ENCODE measurements around the gene PWWP2B. TPM values are rescaled to one million over a fixed set of nuclear protein-coding genes. Genes with fewer than 3 reads are reported as not detected.
A peak's percentile ranks its signal among the peaks of the same experiment; 100 is the strongest.

The PWWP2B gene
- total and polyA plus RNA-seq, 9 of the 15 experiments (the other 6 are each of a cell fraction or from before 2014, with no cell fraction given) = 0.07 to 9.2 (median 1.6) TPM; not detected in 1

DNA sequence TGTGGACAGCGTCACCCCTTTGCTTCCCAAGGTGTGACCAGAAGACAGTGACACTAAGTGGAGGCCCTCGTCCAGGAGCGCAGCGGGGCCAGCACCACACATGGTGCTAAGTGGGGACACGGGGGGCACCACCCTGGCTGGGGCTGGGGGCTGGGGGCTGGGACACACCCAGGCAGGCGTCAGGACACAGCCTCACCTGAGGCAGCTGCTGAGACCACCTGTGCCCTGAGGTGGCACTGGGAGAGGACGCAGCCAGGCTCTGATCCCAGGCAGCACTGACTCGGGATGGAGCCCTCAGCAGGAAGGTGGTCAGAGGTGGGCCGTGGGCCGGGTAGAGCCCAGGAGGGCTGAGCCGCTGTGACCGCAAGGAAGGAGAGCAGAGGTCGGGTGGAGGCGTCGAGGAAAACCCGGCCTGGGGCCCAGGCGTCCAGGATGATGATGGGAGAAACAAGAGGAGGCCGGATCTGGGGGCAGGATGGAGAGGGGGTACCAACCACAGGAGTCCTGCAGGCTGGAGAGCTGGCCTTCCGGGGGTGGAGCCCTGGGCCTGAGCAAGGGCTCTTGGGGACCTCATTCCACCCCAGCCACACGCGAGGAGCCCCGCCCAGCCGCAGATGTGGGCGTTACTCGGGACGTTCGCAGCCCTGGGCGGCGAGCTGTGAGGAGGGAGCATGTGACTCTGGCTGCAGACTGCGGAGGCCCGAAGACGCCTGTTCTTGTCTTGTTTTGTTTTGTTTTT lies 42.5 kb upstream of the PWWP2B start (continued):
- no peak for TF ChIP-seq SMARCB1 (IDR thresholded peaks at IDR 0.05; ENCODE audit: insufficient read length, low read depth)

DNA sequence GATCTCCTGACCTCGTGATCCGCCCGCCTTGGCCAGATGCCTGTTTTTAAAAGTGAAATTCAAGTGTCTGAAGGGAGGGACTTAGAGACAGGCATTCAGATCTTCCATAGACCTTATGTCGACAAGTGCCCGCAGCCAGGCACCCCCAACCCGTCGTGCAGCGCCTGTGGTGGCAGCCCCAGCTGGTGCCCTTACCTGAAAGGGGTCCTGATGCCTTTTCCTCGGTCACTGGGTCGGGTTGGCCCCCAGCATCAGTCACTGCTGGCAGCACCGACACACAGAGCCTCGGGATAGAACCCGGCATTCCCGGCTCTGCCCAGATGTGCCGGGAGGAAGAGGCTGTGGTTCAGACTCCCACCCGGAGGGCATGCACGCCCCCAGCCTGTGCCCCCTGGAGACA lies 41.7 kb upstream of the PWWP2B start:
- ChIA-PET POLR2A (interaction anchor here (0.7 kb wide), 1 partner anchor 131 kb away, joined by 3 read pairs; no protein-coding TSS in a partner anchor), CTCF (ENCODE audit: low intra/inter-chr PET ratio) (interaction anchor here (0.7 kb wide), 1 partner anchor 100 kb away, joined by 3 read pairs; no protein-coding TSS in a partner anchor)
- H3K27ac ChIP-seq (ENCODE audit: extremely low read depth, low read depth, low read length) = no peak overlapping the region
- no peak for DNase-seq (ENCODE audit: extremely low read depth in 1 of 4, low spot score in 3 of 4)
- WGBS (ENCODE audit: insufficient coverage, low coverage, missing lambda C conversion rate) = 26% methylated on average over 11 of the region's 17 CpGs
- H3K9me1 ChIP-seq (ENCODE audit: control insufficient read depth, insufficient read depth, low read length) = no peaks in the 10 kb centered on the region
- in situ Hi-C loops (cut with MboI) = no loop called here
- H3K27me3 ChIP-seq (ENCODE audit: control insufficient read depth in 2 of 2, insufficient read depth in 2 of 2, low read length in 2 of 2) = no peaks in the 10 kb centered on the region; a peak in 1 of 5 replicates
- H3K4me3 ChIP-seq = no peak overlapping the region
- no peak overlapping the region for H3K9ac ChIP-seq (ENCODE audit: insufficient read depth in 1 of 2, low read depth in 2 of 2, low read length in 2 of 2)
- peaks cover 0 to 32% of the 10 kb centered on the region in 2 experiments; a peak in 2 of 5 replicates for H3K4me1 ChIP-seq (replicated peaks in 1 of 2; ENCODE audit: control insufficient read depth in 2 of 2, insufficient read depth in 2 of 2, low read length in 2 of 2)
- no peaks in the 10 kb centered on the region for H4K20me1 ChIP-seq (replicated peaks; ENCODE audit: control insufficient read depth, insufficient read depth, low read length)
- no peak for ATAC-seq
- intact Hi-C loops (cut with micrococcal nuclease) = no loop called here
- H3K9me3 ChIP-seq (replicated peaks; ENCODE audit: control insufficient read depth, insufficient read depth, low read depth, low read length) = no peaks in the 10 kb centered on the region
- TF ChIP-seq, protein P1, sequence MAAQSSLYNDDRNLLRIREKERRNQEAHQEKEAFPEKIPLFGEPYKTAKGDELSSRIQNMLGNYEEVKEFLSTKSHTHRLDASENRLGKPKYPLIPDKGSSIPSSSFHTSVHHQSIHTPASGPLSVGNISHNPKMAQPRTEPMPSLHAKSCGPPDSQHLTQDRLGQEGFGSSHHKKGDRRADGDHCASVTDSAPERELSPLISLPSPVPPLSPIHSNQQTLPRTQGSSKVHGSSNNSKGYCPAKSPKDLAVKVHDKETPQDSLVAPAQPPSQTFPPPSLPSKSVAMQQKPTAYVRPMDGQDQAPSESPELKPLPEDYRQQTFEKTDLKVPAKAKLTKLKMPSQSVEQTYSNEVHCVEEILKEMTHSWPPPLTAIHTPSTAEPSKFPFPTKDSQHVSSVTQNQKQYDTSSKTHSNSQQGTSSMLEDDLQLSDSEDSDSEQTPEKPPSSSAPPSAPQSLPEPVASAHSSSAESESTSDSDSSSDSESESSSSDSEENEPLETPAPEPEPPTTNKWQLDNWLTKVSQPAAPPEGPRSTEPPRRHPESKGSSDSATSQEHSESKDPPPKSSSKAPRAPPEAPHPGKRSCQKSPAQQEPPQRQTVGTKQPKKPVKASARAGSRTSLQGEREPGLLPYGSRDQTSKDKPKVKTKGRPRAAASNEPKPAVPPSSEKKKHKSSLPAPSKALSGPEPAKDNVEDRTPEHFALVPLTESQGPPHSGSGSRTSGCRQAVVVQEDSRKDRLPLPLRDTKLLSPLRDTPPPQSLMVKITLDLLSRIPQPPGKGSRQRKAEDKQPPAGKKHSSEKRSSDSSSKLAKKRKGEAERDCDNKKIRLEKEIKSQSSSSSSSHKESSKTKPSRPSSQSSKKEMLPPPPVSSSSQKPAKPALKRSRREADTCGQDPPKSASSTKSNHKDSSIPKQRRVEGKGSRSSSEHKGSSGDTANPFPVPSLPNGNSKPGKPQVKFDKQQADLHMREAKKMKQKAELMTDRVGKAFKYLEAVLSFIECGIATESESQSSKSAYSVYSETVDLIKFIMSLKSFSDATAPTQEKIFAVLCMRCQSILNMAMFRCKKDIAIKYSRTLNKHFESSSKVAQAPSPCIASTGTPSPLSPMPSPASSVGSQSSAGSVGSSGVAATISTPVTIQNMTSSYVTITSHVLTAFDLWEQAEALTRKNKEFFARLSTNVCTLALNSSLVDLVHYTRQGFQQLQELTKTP (IDR thresholded peaks at IDR 0.05; ENCODE audit: low read depth in 1 of 2, partially characterized antibody in 2 of 2) = peak in 1 of 2 experiments; percentile 3
- TF ChIP-seq ZNF140 (CRISPR knock-in tag; IDR thresholded peaks at IDR 0.05) = no peak
- no peak for TF ChIP-seq PHF8 (IDR thresholded peaks at IDR 0.05; ENCODE audit: borderline replicate concordance, low read length)
- TF ChIP-seq ZNF707 (CRISPR knock-in tag; conservative IDR thresholded peaks at IDR 0.05) = no peak
- FAIRE-seq = no peak
- no peaks in the 10 kb centered on the region for H3K36me3 ChIP-seq (ENCODE audit: control insufficient read depth, insufficient read depth, low read length)
- no peak overlapping the region for H3K4me2 ChIP-seq (ENCODE audit: insufficient read depth, low read length)
- no peaks in the 10 kb centered on the region for H3K79me2 ChIP-seq (ENCODE audit: control insufficient read depth, insufficient read depth, low read length)
- no TSS peak for BruUV-seq (replicated peaks)
- no peak overlapping the region for H2AFZ ChIP-seq (ENCODE audit: low read depth, low read length)

Data from K562 (cell line).